ENCODE results near the gene TMTC2. TPM values are rescaled to one million over a fixed set of nuclear protein-coding genes. Genes with fewer than 3 reads are reported as not detected.
A peak's percentile ranks its signal among the peaks of the same experiment; 100 is the strongest.

Gene TMTC2
- total and polyA plus RNA-seq, 2 experiments from 2014 or later, result 0.36 to 5.6 TPM

GRCh38 chr12:83121897-83122622, 435.4 kb downstream of the TMTC2 start:
- H3K27ac ChIP-seq, result peak overlapping the region; percentile 27; the same call in 1 of the 2 replicates
- peak overlapping the region; percentile 56 for H3K9ac ChIP-seq
- no peaks in the 10 kb centered on the region for H3K79me2 ChIP-seq (ENCODE audit: insufficient read depth)
- in situ Hi-C loops (cut with MboI), result no loop called here
- H3K9me2 ChIP-seq (ENCODE audit: insufficient read depth), result no peaks in the 10 kb centered on the region
- H3K9me3 ChIP-seq (ENCODE audit: low read depth), result no peaks in the 10 kb centered on the region
- DNase-seq, result peak; percentile 51
- H3K4me3 ChIP-seq, result peak overlapping the region; percentile 79
- H4K20me1 ChIP-seq (ENCODE audit: insufficient read depth), result no peaks in the 10 kb centered on the region
- no peaks in the 10 kb centered on the region for H3K27me3 ChIP-seq (replicated peaks; ENCODE audit: insufficient read depth)
- H2AFZ ChIP-seq, result peak overlapping the region; percentile 94
- TF ChIP-seq EZH2phosphoT487 (IDR thresholded peaks at IDR 0.05; ENCODE audit: insufficient read depth, low read depth) (no peak), EZH2 (IDR thresholded peaks at IDR 0.05; ENCODE audit: insufficient read depth, poor library complexity, severe bottlenecking) (no peak)
- peaks cover 14% of the 10 kb centered on the region; the same call in 1 of the 2 replicates for H3F3A ChIP-seq (ENCODE audit: insufficient read depth)
- peak overlapping the region; percentile 87 for H3K4me2 ChIP-seq (ENCODE audit: unreplicated experiment)
- 12 to 19% methylated on average over 15 of the region's 15 CpGs for WGBS, 2 experiments (ENCODE audit: low coverage in 1 of 2, low lambda C conversion rate in 2 of 2, missing lambda C conversion rate in 2 of 2)
- no peaks in the 10 kb centered on the region for H3K36me3 ChIP-seq (ENCODE audit: low read depth)
- H3K4me1 ChIP-seq (ENCODE audit: insufficient read depth), result peaks cover 9% of the 10 kb centered on the region

GRCh38 chr12:83122623-83122934, 435.9 kb downstream of the TMTC2 start:
- peak; percentile 64 for DNase-seq
- Histone ChIP-seq H3K4me1 (ENCODE audit: insufficient read depth) (peaks cover 9% of the 10 kb centered on the region), H3K27me3 (replicated peaks; ENCODE audit: insufficient read depth) (no peaks in the 10 kb centered on the region), H3K36me3 (ENCODE audit: low read depth) (no peaks in the 10 kb centered on the region), H3K9me3 (ENCODE audit: low read depth) (no peaks in the 10 kb centered on the region), H3K4me2 (ENCODE audit: unreplicated experiment) (peak overlapping the region; percentile 87), H3K9ac (peak overlapping the region; percentile 56), H3K27ac (peak overlapping the region; percentile 27), H3K4me3 (peak overlapping the region; percentile 79), H3K79me2 (ENCODE audit: insufficient read depth) (no peaks in the 10 kb centered on the region), H3K9me2 (ENCODE audit: insufficient read depth) (no peaks in the 10 kb centered on the region), H3F3A (ENCODE audit: insufficient read depth) (peaks cover 14% of the 10 kb centered on the region; the same call in 1 of the 2 replicates), H4K20me1 (ENCODE audit: insufficient read depth) (no peaks in the 10 kb centered on the region), H2AFZ (peak overlapping the region; percentile 94)
- WGBS, 2 experiments (ENCODE audit: low coverage in 1 of 2, low lambda C conversion rate in 2 of 2, missing lambda C conversion rate in 2 of 2), result 2 to 3% methylated on average over 3 of the region's 3 CpGs
- in situ Hi-C loops (cut with MboI), result no loop called here
- TF ChIP-seq EZH2phosphoT487 (IDR thresholded peaks at IDR 0.05; ENCODE audit: insufficient read depth, low read depth) (no peak), EZH2 (IDR thresholded peaks at IDR 0.05; ENCODE audit: insufficient read depth, poor library complexity, severe bottlenecking) (no peak)

GRCh38 chr12:83123039-83123438, 436.3 kb downstream of the TMTC2 start:
- Histone ChIP-seq H3K36me3 (ENCODE audit: low read depth) (no peaks in the 10 kb centered on the region), H3K4me3 (peak overlapping the region; percentile 79), H3K79me2 (ENCODE audit: insufficient read depth) (no peaks in the 10 kb centered on the region), H3K27me3 (replicated peaks; ENCODE audit: insufficient read depth) (no peaks in the 10 kb centered on the region), H2AFZ (peak overlapping the region; percentile 94), H3K4me1 (ENCODE audit: insufficient read depth) (peaks cover 9% of the 10 kb centered on the region), H4K20me1 (ENCODE audit: insufficient read depth) (no peaks in the 10 kb centered on the region), H3F3A (ENCODE audit: insufficient read depth) (peaks cover 14% of the 10 kb centered on the region; the same call in 1 of the 2 replicates), H3K9ac (peak overlapping the region; percentile 56), H3K9me3 (ENCODE audit: low read depth) (no peaks in the 10 kb centered on the region), H3K9me2 (ENCODE audit: insufficient read depth) (no peaks in the 10 kb centered on the region), H3K27ac (peak overlapping the region; percentile 27), H3K4me2 (ENCODE audit: unreplicated experiment) (peak overlapping the region; percentile 87)
- TF ChIP-seq EZH2 (IDR thresholded peaks at IDR 0.05; ENCODE audit: insufficient read depth, poor library complexity, severe bottlenecking) (no peak), EZH2phosphoT487 (IDR thresholded peaks at IDR 0.05; ENCODE audit: insufficient read depth, low read depth) (no peak)
- peak; percentile 54 for DNase-seq
- WGBS, 2 experiments (ENCODE audit: low coverage in 1 of 2, low lambda C conversion rate in 2 of 2, missing lambda C conversion rate in 2 of 2), result 0 to 2% methylated on average over 2 of the region's 2 CpGs
- in situ Hi-C loops (cut with MboI), result no loop called here

GRCh38 chr12:83128540-83128939, 441.8 kb downstream of the TMTC2 start:
- peak overlapping the region; percentile 45 for H2AFZ ChIP-seq
- no peaks in the 10 kb centered on the region for H3K9me2 ChIP-seq (ENCODE audit: insufficient read depth)
- H3K4me1 ChIP-seq (ENCODE audit: insufficient read depth), result peaks cover 1% of the 10 kb centered on the region
- no peaks in the 10 kb centered on the region for H3K79me2 ChIP-seq (ENCODE audit: insufficient read depth)
- H3K9ac ChIP-seq, result no peak overlapping the region
- in situ Hi-C loops (cut with MboI), result no loop called here
- no peaks in the 10 kb centered on the region for H3K36me3 ChIP-seq (ENCODE audit: low read depth)
- H3K27me3 ChIP-seq (replicated peaks; ENCODE audit: insufficient read depth), result no peaks in the 10 kb centered on the region
- H3F3A ChIP-seq (ENCODE audit: insufficient read depth), result peaks cover 6% of the 10 kb centered on the region; the same call in 1 of the 2 replicates
- H3K9me3 ChIP-seq (ENCODE audit: low read depth), result no peaks in the 10 kb centered on the region
- H3K4me2 ChIP-seq (ENCODE audit: unreplicated experiment), result no peak overlapping the region
- no peak overlapping the region for H3K4me3 ChIP-seq
- H3K27ac ChIP-seq, result no peak overlapping the region
- TF ChIP-seq EZH2 (IDR thresholded peaks at IDR 0.05; ENCODE audit: insufficient read depth, poor library complexity, severe bottlenecking), result no peak
- TF ChIP-seq EZH2phosphoT487 (IDR thresholded peaks at IDR 0.05; ENCODE audit: insufficient read depth, low read depth), result no peak
- no peaks in the 10 kb centered on the region for H4K20me1 ChIP-seq (ENCODE audit: insufficient read depth)
- peak; percentile 42 for DNase-seq

Measured in GM23248 (cell line).